Keratinocyte (primary cell): ENCODE measurements around the gene CDKAL1.

Source experiments
- EZH2 ChIP-seq: IDR thresholded peaks from one replicate; pipeline ENCODE4 v1.6.1; 2012; ENCODE audit warnings: inconsistent platforms, mild to moderate bottlenecking, low read length, moderate library complexity
- TF ChIP-seq, protein P1 (sequence below), 3 experiments: IDR thresholded peaks in 1 of 3; conservative IDR thresholded peaks in 1 of 3; optimal IDR thresholded peaks in 1 of 3; 2 replicates in 2 of 3; 3 replicates in 1 of 3; pipeline versions ENCODE3 to v1.5.1; 2011; ENCODE audit warnings: low read length in 3 of 3, mild to moderate bottlenecking in 3 of 3, moderate library complexity in 2 of 3, control low read depth in 1 of 3, inconsistent platforms in 1 of 3; ENCODE audit not compliant: insufficient read depth in 2 of 3; ENCODE audit errors: extremely low read depth in 1 of 3

GRCh38 chr6:20996099-20996498, 461.8 kb downstream of the CDKAL1 start:
- TF ChIP-seq, protein P1, sequence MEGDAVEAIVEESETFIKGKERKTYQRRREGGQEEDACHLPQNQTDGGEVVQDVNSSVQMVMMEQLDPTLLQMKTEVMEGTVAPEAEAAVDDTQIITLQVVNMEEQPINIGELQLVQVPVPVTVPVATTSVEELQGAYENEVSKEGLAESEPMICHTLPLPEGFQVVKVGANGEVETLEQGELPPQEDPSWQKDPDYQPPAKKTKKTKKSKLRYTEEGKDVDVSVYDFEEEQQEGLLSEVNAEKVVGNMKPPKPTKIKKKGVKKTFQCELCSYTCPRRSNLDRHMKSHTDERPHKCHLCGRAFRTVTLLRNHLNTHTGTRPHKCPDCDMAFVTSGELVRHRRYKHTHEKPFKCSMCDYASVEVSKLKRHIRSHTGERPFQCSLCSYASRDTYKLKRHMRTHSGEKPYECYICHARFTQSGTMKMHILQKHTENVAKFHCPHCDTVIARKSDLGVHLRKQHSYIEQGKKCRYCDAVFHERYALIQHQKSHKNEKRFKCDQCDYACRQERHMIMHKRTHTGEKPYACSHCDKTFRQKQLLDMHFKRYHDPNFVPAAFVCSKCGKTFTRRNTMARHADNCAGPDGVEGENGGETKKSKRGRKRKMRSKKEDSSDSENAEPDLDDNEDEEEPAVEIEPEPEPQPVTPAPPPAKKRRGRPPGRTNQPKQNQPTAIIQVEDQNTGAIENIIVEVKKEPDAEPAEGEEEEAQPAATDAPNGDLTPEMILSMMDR (optimal IDR thresholded peaks at IDR 0.05 in 1 of 3, IDR thresholded peaks at IDR 0.05 in 1 of 3, conservative IDR thresholded peaks at IDR 0.05 in 1 of 3; ENCODE audit: extremely low read depth in 1 of 3, insufficient read depth in 2 of 3, low read length in 3 of 3), result no peak
- no peak for TF ChIP-seq EZH2
